ENCODE measurements around the gene INPP5A.

Gene INPP5A

GRCh38 chr10:132715776-132716680 is 178.4 kb downstream of the INPP5A start:
- no peak for DNase-seq
- H3K9me3 ChIP-seq (replicated peaks; ENCODE audit: insufficient read depth, low read length), result no peaks in the 10 kb centered on the region
- H3K79me2 ChIP-seq (ENCODE audit: low read length), result no peaks in the 10 kb centered on the region
- no peaks in the 10 kb centered on the region for H3K36me3 ChIP-seq (replicated peaks; ENCODE audit: insufficient read depth, low read length)
- H4K20me1 ChIP-seq (ENCODE audit: insufficient read depth, low read length), result no peaks in the 10 kb centered on the region
- TF ChIP-seq EZH2 (optimal IDR thresholded peaks at IDR 0.05; ENCODE audit: low read depth, low read length) (no peak), CTCF (IDR thresholded peaks at IDR 0.05; ENCODE audit: low read length) (no peak), EZH2phosphoT487 (IDR thresholded peaks at IDR 0.05; ENCODE audit: low read length) (no peak)
- H3K9me2 ChIP-seq (replicated peaks; ENCODE audit: insufficient read depth, low read length), result no peaks in the 10 kb centered on the region
- no peak overlapping the region for H3K4me2 ChIP-seq (ENCODE audit: low read depth, low read length)
- no peak overlapping the region for H3K27ac ChIP-seq (ENCODE audit: low read length)
- H3K27me3 ChIP-seq (replicated peaks; ENCODE audit: insufficient read depth, low read length), result no peaks in the 10 kb centered on the region
- H3K9ac ChIP-seq (ENCODE audit: low read length), result no peak overlapping the region
- no peaks in the 10 kb centered on the region for H3K4me1 ChIP-seq (ENCODE audit: low read length)
- H2AFZ ChIP-seq (ENCODE audit: low read length), result no peak overlapping the region
- no peaks in the 10 kb centered on the region for H3F3A ChIP-seq (ENCODE audit: insufficient read depth, low read length)
- no peak overlapping the region for H3K4me3 ChIP-seq (ENCODE audit: low read length)

- H3K79me2 ChIP-seq (ENCODE audit: low read length), result no peaks in the 10 kb centered on the region
- TF ChIP-seq CTCF (IDR thresholded peaks at IDR 0.05; ENCODE audit: low read length) (no peak), EZH2phosphoT487 (IDR thresholded peaks at IDR 0.05; ENCODE audit: low read length) (no peak), EZH2 (optimal IDR thresholded peaks at IDR 0.05; ENCODE audit: low read depth, low read length) (no peak)
- H3K4me3 ChIP-seq (ENCODE audit: low read length), result no peak overlapping the region
- no peaks in the 10 kb centered on the region for H3K9me3 ChIP-seq (replicated peaks; ENCODE audit: insufficient read depth, low read length)
- no peaks in the 10 kb centered on the region for H3K36me3 ChIP-seq (replicated peaks; ENCODE audit: insufficient read depth, low read length)
- H3K27me3 ChIP-seq (replicated peaks; ENCODE audit: insufficient read depth, low read length), result no peaks in the 10 kb centered on the region
- H3K9me2 ChIP-seq (replicated peaks; ENCODE audit: insufficient read depth, low read length), result no peaks in the 10 kb centered on the region
- no peak overlapping the region for H3K9ac ChIP-seq (ENCODE audit: low read length)
- no peak for DNase-seq
- no peaks in the 10 kb centered on the region for H4K20me1 ChIP-seq (ENCODE audit: insufficient read depth, low read length)
- no peak overlapping the region for H3K4me2 ChIP-seq (ENCODE audit: low read depth, low read length)
- no peaks in the 10 kb centered on the region for H3K4me1 ChIP-seq (ENCODE audit: low read length)
- H3F3A ChIP-seq (ENCODE audit: insufficient read depth, low read length), result no peaks in the 10 kb centered on the region
- H2AFZ ChIP-seq (ENCODE audit: low read length), result no peak overlapping the region
- H3K27ac ChIP-seq (ENCODE audit: low read length), result no peak overlapping the region
These were observed 179.3 kb downstream of the INPP5A start for GRCh38 chr10:132716691-132717490.

DNA sequence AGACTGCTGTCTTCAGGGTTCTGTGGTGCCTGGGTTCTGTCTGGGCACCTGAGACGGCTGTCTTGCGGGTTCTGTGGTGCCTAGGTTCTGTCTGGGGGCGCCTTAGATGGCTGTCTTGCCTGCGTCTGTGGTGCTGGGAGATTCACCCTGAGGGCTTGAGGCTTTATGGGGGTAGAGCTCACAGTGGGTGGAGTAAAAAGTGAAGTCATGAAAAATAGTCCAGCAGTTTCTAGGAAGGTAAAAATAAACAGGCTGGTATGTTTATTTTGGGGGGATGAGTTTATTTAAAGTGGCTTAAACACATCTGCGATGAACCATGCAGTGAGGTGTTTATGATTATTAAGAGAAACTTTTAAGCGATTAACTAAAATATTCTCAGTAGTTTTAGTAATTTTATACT is 184.1 kb downstream of the INPP5A start:
- Histone ChIP-seq H3K36me3 (replicated peaks; ENCODE audit: insufficient read depth, low read length) (no peaks in the 10 kb centered on the region), H3F3A (ENCODE audit: insufficient read depth, low read length) (no peaks in the 10 kb centered on the region), H3K4me2 (ENCODE audit: low read depth, low read length) (no peak overlapping the region), H3K9me3 (replicated peaks; ENCODE audit: insufficient read depth, low read length) (no peaks in the 10 kb centered on the region), H3K4me3 (ENCODE audit: low read length) (no peak overlapping the region), H4K20me1 (ENCODE audit: insufficient read depth, low read length) (no peaks in the 10 kb centered on the region), H3K9ac (ENCODE audit: low read length) (no peak overlapping the region), H3K27me3 (replicated peaks; ENCODE audit: insufficient read depth, low read length) (no peaks in the 10 kb centered on the region), H3K27ac (ENCODE audit: low read length) (no peak overlapping the region), H2AFZ (ENCODE audit: low read length) (no peak overlapping the region), H3K4me1 (ENCODE audit: low read length) (no peaks in the 10 kb centered on the region), H3K9me2 (replicated peaks; ENCODE audit: insufficient read depth, low read length) (no peaks in the 10 kb centered on the region), H3K79me2 (ENCODE audit: low read length) (no peaks in the 10 kb centered on the region)
- no peak for DNase-seq
- TF ChIP-seq CTCF (IDR thresholded peaks at IDR 0.05; ENCODE audit: low read length), result no peak
- TF ChIP-seq EZH2phosphoT487 (IDR thresholded peaks at IDR 0.05; ENCODE audit: low read length), result no peak
- TF ChIP-seq EZH2 (optimal IDR thresholded peaks at IDR 0.05; ENCODE audit: low read depth, low read length), result no peak
